ENCODE data around the gene CELSR1. TPM values are rescaled to one million over a fixed set of nuclear protein-coding genes. Genes with fewer than 3 reads are reported as not detected.
"Not testable (repeated sequence)": the region's sequence is repeated elsewhere in the genome, so short reads cannot be mapped to it uniquely, and the experiment has no call there.

CELSR1 gene
- total RNA-seq, 1 donor from 2014 or later, result 27.6 TPM

DNA sequence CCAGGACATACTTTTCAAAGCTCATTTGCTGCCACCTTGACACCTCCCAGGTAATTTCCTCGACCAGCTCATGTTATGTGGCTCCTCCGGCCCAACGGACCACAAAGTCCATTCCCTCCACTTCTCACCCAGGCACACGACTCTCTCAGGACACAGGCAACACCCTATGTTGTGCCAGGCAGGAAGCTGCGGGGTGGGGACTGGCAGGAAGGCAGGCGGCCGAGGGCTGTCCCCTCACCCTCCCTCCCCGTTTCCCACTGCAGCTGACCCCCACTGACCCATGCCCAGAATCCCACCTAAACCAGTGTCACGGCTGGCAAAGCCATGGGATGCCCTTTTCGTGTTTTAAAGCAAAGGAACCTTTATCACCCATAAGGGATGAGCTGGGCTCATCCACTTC is 20.8 kb downstream of the CELSR1 start:
- DNase-seq (ENCODE audit: low read depth) (no peak), FAIRE-seq (no peak)
- no peaks in the 10 kb centered on the region for H3K79me2 ChIP-seq (ENCODE audit: insufficient read depth, low read length)
- Mint-ChIP-seq H3K9me3 (ENCODE audit: unreplicated experiment) (peaks cover 1% of the 10 kb centered on the region), H3K4me3 (ENCODE audit: unreplicated experiment) (no peak overlapping the region), H3K27ac (ENCODE audit: unreplicated experiment) (no peak overlapping the region), H3K4me1 (ENCODE audit: low read depth, unreplicated experiment) (peaks cover 22% of the 10 kb centered on the region), H3K27me3 (ENCODE audit: low read depth, unreplicated experiment) (peaks cover 2% of the 10 kb centered on the region), H3K36me3 (ENCODE audit: low read depth, unreplicated experiment) (peaks cover 7% of the 10 kb centered on the region)
- no peak overlapping the region for H3K4me2 ChIP-seq (ENCODE audit: low read length)
- no peak overlapping the region for H2AFZ ChIP-seq (ENCODE audit: low read depth, low read length)
- no peak overlapping the region for H3K27ac ChIP-seq (ENCODE audit: low read depth, low read length)
- H3K27me3 ChIP-seq (ENCODE audit: insufficient read depth, low read length), result no peaks in the 10 kb centered on the region
- TF ChIP-seq, protein P1, sequence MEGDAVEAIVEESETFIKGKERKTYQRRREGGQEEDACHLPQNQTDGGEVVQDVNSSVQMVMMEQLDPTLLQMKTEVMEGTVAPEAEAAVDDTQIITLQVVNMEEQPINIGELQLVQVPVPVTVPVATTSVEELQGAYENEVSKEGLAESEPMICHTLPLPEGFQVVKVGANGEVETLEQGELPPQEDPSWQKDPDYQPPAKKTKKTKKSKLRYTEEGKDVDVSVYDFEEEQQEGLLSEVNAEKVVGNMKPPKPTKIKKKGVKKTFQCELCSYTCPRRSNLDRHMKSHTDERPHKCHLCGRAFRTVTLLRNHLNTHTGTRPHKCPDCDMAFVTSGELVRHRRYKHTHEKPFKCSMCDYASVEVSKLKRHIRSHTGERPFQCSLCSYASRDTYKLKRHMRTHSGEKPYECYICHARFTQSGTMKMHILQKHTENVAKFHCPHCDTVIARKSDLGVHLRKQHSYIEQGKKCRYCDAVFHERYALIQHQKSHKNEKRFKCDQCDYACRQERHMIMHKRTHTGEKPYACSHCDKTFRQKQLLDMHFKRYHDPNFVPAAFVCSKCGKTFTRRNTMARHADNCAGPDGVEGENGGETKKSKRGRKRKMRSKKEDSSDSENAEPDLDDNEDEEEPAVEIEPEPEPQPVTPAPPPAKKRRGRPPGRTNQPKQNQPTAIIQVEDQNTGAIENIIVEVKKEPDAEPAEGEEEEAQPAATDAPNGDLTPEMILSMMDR (IDR thresholded peaks at IDR 0.05; ENCODE audit: insufficient read depth, low read depth, low read length), result no peak
- TF ChIP-seq EZH2 (IDR thresholded peaks at IDR 0.05; ENCODE audit: insufficient read depth, low read length), result no peak
- H3K4me1 ChIP-seq (ENCODE audit: insufficient read depth, low read length), result peaks cover 19% of the 10 kb centered on the region
- no peaks in the 10 kb centered on the region for H3K9me3 ChIP-seq (ENCODE audit: insufficient read depth, low read depth, low read length)
- no peak overlapping the region for H3K9ac ChIP-seq (ENCODE audit: low read length)
- no peaks in the 10 kb centered on the region for H3K36me3 ChIP-seq (ENCODE audit: insufficient read depth, low read length)
- peaks cover 14% of the 10 kb centered on the region for H4K20me1 ChIP-seq (ENCODE audit: insufficient read depth, low read length)
- H3K4me3 ChIP-seq (ENCODE audit: insufficient read depth, low read depth, low read length), result no peak overlapping the region

DNA sequence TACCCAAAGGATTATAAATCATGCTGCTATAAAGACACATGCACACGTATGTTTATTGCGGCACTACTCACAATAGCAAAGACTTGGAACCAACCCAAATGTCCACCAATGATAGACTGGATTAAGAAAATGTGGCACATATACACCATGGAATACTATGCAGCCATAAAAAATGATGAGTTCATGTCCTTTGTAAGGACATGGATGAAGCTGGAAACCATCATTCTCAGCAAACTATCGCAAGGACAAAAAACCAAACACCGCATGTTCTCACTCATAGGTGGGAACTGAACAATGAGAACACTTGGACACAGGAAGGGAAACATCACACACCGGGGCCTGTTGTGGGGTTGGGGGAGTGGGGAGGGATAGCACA is 21.3 kb downstream of the CELSR1 start:
- H3K27ac ChIP-seq (ENCODE audit: low read depth, low read length); H3K9me3 Mint-ChIP-seq (ENCODE audit: unreplicated experiment); H3K27ac Mint-ChIP-seq (ENCODE audit: unreplicated experiment); H3K4me2 ChIP-seq (ENCODE audit: low read length); H3K27me3 ChIP-seq (ENCODE audit: insufficient read depth, low read length); H3K27me3 Mint-ChIP-seq (ENCODE audit: low read depth, unreplicated experiment); H3K9ac ChIP-seq (ENCODE audit: low read length); H3K9me3 ChIP-seq (ENCODE audit: insufficient read depth, low read depth, low read length); H3K4me3 Mint-ChIP-seq (ENCODE audit: unreplicated experiment); H3K36me3 Mint-ChIP-seq (ENCODE audit: low read depth, unreplicated experiment); H2AFZ ChIP-seq (ENCODE audit: low read depth, low read length); H3K79me2 ChIP-seq (ENCODE audit: insufficient read depth, low read length); FAIRE-seq; H3K36me3 ChIP-seq (ENCODE audit: insufficient read depth, low read length); H3K4me3 ChIP-seq (ENCODE audit: insufficient read depth, low read depth, low read length); DNase-seq (ENCODE audit: low read depth): not testable (repeated sequence)
- Histone ChIP-seq H3K4me1 (ENCODE audit: insufficient read depth, low read length) (peaks cover 19% of the 10 kb centered on the region), H4K20me1 (ENCODE audit: insufficient read depth, low read length) (peaks cover 14% of the 10 kb centered on the region)
- H3K4me1 Mint-ChIP-seq (ENCODE audit: low read depth, unreplicated experiment), result peaks cover 22% of the 10 kb centered on the region

DNA sequence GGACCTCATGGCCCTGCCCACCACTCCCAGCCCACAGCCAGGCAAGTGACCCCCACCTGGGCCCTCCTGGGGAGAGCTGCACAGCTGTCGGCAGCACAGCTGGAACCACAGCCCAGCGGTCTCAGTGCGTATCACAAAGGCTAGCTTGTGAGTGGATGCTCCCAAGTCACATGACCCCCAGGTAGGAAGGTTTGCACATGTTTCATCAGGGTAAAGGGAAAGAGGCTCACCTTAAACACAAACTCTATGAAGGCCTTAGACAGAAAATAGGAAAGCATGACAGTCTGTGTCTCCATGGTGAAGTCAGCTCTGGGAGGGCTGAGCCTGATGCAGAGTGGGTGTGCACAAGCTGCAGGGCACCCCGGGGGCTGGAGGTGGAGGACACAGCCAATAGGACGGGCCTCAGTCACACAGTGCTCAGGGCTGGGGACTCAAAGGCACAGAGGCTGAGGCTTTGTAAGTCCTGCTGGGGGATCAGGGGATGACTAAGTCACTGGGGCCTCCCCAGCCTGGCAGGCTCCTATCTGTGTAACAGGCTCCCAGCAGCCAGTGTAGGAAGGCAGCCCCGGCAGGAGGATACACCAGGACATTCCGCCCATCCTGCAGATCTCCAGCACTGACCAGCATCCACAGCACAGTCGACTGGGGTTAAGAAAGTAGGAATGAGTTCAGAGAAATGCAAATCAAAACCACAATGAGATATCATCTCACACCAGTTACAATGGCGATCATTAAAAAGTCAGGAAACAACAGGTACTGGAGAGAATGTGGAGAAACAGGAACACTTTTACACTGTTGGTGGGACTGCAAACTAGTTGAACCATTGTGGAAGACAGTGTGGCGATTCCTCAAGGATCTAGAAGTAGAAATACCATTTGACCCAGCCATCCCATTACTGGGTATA is 22.0 kb downstream of the CELSR1 start:
- Histone ChIP-seq H3K9me3 (ENCODE audit: insufficient read depth, low read depth, low read length) (no peaks in the 10 kb centered on the region), H3K27ac (ENCODE audit: low read depth, low read length) (no peak overlapping the region), H3K4me2 (ENCODE audit: low read length) (peak overlapping the region; percentile 72), H3K27me3 (ENCODE audit: insufficient read depth, low read length) (no peaks in the 10 kb centered on the region), H3K79me2 (ENCODE audit: insufficient read depth, low read length) (no peaks in the 10 kb centered on the region), H3K9ac (ENCODE audit: low read length) (peak overlapping the region; percentile 53), H3K4me3 (ENCODE audit: insufficient read depth, low read depth, low read length) (no peak overlapping the region), H3K4me1 (ENCODE audit: insufficient read depth, low read length) (peaks cover 19% of the 10 kb centered on the region), H4K20me1 (ENCODE audit: insufficient read depth, low read length) (peaks cover 14% of the 10 kb centered on the region), H3K36me3 (ENCODE audit: insufficient read depth, low read length) (no peaks in the 10 kb centered on the region), H2AFZ (ENCODE audit: low read depth, low read length) (peak overlapping the region; percentile 65)
- Mint-ChIP-seq H3K27ac (ENCODE audit: unreplicated experiment) (peak overlapping the region; percentile 26), H3K4me1 (ENCODE audit: low read depth, unreplicated experiment) (peaks cover 22% of the 10 kb centered on the region), H3K36me3 (ENCODE audit: low read depth, unreplicated experiment) (peaks cover 7% of the 10 kb centered on the region), H3K4me3 (ENCODE audit: unreplicated experiment) (no peak overlapping the region), H3K9me3 (ENCODE audit: unreplicated experiment) (peaks cover 1% of the 10 kb centered on the region), H3K27me3 (ENCODE audit: low read depth, unreplicated experiment) (peaks cover 2% of the 10 kb centered on the region)
- FAIRE-seq (no peak), DNase-seq (ENCODE audit: low read depth) (peak; percentile 56)
- TF ChIP-seq EZH2 (IDR thresholded peaks at IDR 0.05; ENCODE audit: insufficient read depth, low read length), result no peak
- TF ChIP-seq, protein P1 (IDR thresholded peaks at IDR 0.05; ENCODE audit: insufficient read depth, low read depth, low read length), result no peak
